NK-92 (cell line): Measurements from ENCODE around the gene CCDC88A.
"Not testable (repeated sequence)": the region's sequence is repeated elsewhere in the genome, so short reads cannot be mapped to it uniquely, and the experiment has no call there.

Experiments
- DNase-seq: peaks from one replicate; lab custom pipeline; 2025; ENCODE audit not compliant: unreplicated experiment; lab: John Stamatoyannopoulos, UW

CCDC88A gene

DNA sequence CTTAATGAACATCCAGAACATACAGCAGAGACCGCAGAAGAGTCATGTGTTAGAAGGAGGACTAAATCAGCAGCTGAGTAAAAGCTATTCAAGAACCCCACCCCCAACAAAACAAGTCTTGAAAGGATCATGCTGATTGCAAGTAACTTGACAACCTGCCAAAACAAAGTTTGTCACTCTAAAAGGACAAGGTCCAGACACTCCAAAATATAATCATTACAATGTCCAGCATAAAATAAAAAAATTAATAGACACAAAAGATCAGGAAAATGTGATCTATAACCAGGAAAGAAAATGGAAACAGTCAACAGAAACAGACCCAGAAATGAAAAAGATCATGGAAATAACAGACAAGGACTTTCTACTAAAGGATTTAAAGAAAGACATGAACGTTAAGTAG, 28.5 kb downstream of the CCDC88A start:
- no peak for DNase-seq

DNA sequence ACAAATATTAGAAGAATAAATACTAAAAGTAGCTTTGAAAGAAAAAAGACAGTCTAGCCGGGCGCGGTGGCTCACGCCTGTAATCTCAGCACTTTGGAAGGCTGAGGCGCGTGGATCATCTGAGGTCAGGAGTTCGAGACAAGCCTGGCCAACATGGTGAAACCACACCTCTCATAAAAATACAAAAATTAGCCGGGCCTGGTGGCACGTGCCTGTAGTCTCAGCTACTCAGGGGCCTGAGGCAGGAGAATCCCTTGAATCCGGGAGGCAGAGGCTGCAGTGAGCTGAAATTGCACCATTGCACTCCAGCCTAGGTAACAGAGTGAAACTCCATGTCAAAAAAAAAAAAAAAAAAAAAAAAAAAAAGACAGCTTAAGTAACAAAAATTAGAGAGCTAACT, 34.1 kb downstream of the CCDC88A start:
- DNase-seq, result not testable (repeated sequence)

DNA sequence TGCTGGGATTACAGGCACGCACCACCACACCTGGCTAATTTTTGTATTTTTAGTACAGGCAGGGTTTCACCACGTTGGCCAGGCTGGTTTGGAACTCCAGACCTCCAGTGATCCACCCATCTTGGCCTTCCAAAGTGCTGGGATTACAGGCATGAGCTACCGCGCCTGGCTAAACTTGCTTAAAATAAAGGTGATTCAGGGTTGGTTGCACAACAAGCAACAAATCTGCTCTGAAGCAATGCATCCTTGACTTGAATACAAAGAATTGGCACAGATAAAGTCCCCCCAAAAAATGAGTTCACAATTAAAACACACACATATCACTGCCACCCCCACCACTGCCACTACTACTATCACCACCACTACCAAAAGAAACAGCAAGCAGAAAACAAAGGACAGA, 34.9 kb downstream of the CCDC88A start:
- DNase-seq, result no peak

DNA sequence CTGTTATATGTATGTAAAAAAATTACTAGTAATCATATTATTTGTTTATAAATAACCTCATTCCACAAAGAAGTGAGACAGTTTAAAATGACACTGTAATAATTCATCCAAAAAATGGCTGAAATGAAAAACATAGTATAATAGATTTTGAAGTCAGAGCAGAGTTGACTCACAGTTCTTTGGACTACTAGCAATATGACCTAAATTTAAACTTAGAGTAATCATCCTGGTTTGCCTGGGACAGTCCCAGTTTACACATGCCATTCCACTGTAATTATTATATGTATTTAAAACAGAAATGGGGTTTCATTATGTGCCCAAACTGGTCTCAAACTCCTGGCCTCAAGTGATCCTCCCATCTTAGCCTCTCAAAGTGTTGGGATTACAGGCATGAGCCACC, 48.3 kb downstream of the CCDC88A start:
- DNase-seq, result no peak

DNA sequence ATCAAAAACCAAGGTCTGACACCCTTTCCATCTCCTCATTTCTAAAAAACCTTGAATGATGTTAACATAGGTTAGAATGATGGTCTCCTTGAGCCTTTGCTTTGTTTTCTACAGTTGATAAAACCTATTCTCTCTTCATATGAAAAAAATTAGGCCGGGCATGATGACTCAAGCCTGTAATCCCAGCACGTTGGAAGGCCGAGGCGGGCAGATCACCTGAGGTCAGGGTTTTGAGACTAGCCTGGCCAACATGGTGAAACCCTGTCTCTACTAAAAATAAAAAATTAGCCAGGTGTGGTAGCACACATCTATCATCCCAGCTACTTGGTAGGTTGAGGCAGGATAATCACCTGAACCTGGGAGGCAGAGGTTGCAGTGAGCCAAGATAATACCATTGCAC, 49.4 kb downstream of the CCDC88A start:
- no peak for DNase-seq

DNA sequence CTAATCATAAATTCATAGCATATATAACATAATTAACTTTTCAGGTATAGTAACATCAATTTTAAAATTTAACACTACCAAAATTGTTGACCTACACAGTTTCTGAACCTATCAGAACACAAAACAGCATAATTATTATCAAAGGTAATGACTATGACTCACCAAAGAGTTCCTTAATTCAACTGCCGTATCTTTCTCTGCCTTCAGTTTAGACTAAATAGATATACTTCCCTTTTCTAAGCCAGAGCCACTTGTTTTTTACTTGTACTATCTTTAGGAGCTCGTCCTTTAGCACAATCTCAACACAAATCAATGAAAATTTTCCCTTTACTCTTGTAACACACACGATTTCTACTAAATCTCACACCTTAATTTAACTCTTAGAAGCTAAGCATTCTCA, 54.4 kb downstream of the CCDC88A start:
- no peak for DNase-seq

DNA sequence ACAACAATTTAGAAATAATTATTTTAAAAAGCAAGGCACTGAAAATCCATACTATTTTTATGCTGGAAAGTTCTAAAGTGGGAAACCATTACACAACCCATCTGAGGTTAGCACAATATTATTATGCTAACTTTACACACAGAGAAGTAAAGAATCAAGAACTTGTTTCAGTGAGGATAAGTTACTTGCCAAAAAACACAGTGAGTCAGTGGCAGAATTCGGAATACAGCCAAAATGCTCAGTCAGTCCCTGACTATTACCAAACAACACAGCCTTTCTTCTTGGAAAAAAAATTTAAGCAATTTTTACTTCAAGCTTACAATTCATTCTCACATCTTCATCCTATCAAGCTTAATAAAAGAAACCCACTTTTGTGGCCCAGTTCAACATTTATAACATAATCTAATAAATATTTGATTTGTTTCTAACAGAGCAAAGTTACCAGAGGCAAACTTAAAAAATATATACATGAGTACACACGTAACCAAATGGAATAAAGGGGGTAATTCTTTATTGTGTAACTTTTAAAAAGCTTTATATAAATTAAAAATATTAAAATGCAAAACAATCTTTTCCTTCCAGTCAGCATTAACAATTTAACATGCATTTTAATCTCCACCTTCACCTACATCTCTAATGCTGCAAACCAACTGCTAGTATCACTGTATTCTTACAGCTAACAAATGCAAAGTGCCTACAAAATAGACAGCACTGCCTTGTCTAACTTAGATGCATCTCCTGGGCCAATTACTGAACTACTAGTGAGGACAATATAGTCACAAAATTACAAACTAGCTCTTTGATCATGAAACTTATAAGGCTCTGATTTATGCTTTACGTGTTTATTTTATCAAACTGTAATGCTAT, 55.2 kb downstream of the CCDC88A start:
- DNase-seq, result no peak

DNA sequence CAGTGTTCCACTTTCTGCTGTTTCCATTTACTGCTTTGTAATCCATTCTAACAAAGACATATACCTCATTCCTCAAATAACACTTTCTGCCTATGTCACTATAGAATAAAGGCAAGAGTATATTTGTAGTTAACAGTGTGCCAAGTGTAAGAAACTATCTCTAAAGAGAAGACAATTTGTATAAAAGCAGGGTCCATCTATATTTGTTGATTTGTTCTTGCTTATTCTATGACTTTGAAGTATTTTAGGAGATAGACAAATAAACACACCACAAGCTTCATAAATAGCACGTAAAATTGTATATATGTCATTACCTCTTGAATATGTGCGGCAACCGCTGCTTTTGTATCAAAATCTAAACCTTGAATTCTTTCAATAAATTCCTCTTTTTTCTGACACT, 56.0 kb downstream of the CCDC88A start:
- DNase-seq, result no peak

DNA sequence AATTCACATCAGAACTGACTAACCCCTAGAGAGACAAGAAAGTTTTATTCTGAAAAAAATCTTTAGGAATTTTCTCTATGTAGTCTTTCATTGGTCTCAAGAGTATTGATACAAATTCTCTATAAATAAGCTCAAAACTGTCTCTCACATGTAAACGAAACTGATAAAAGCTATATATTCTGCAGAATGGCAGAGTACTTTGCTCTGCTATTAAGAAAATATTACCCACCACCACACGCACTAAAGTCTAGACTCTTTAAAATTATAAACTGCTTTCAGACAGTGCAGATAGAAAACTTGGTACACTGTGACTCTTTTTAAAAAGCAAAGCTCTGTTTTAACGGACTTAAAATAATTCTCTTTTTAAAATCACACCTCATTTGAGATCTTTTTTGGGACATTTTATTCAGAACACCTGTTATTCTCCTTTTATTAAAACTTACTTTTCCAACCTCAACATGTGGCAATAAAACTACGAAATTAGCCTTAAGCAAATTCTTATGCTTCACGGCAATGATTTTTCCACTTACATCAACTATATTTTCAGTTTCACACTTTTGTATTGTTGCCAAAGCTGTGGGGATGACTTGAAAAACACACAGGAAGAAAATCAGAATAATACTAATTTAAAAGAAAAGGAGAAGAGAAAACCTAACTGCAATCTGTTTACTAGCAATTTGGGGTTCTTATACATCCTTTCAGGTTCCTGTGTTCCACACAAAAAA, 58.0 kb downstream of the CCDC88A start:
- no peak for DNase-seq

DNA sequence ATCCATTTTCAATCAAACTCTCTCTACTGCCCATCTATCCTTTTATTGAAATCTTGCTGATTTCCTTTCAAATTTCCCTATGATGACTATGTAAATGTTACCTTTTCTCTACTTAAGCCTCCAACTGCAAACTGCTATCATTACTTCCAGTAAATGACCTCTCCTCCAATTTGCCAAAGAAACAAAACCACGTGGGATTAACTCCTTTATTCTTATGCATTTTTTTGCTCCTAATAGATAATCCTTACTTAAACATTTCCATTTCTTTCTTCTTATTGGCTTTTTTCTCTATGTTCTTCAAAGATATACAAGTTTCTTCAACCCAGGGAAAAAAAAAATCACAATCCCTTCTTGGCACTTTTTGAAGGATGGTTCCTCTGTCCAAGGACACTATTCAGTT, 61.2 kb downstream of the CCDC88A start:
- no peak for DNase-seq

DNA sequence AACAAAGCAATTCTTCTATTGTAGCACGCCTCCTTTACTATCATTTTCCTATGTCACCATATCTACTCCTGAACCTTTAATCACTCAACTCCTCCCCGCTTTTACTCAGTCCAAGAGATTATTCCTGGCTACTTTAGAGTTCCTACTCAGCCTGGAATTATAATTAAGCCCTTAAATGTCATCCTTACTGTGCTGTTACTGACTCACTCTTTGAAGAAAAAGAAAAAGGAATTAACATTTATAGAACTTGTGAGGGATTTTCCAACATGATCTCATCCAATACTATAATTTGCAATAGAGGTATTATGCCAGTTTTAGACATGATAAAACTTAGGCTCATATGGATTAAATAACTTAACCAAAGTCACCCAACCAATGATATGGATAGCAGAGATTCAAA, 61.7 kb downstream of the CCDC88A start:
- DNase-seq, result no peak

DNA sequence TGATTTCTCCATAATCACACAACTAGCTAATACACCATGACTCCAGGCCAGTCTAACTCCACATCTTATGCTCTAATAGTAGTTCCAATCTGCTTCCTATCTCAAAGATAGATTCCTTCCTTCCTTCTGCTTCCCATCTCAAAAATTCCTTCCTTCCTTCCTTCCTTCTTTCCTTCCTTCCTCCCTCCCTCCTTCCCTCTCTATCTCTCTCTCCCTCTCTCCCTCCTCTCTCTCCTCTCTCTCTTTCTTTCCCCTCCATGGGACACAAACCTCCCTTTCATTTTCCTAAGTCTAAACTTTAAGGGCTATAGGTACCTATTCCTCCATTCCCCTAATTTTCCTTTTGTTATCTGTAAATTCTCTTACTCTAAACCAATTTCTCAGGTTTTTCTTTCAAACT, 62.5 kb downstream of the CCDC88A start:
- DNase-seq, result no peak

DNA sequence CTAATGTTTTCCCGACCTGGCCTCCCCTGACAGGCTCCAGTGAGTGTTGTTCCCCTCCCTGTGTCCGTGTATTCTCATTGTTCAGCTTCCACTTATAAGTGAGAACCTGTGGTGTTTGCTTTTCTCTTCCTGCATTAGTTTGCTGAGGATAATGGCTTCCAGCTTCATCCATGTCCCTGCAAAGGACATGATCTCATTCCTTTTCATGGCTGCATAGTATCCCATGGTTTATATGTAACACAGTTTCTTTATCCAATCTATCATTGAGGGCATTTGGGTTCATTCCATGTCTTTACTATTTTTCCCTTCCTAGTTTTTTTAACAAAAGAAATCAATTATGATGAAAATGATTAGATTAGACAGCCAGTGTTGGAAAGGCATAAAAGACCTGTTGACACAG, 63.5 kb downstream of the CCDC88A start:
- DNase-seq, result not testable (repeated sequence)

DNA sequence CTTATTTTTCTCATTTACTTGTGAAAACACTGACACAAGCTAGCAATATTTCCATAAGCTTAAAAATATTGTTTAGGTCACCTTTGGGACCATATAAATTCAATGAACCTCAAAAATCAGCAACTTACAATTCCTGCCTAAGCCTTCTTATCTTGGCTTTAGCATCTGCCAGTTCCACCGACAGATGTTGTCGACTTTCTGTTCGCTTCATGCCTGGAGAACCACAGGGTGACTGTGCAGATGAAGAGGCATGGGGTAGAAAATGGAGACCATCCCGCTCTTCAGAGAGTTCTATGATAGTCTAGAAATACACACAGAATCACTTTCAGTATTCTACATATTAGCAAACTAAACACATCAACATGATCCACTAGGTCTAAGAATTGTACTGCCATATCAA, 64.2 kb downstream of the CCDC88A start:
- no peak for DNase-seq

DNA sequence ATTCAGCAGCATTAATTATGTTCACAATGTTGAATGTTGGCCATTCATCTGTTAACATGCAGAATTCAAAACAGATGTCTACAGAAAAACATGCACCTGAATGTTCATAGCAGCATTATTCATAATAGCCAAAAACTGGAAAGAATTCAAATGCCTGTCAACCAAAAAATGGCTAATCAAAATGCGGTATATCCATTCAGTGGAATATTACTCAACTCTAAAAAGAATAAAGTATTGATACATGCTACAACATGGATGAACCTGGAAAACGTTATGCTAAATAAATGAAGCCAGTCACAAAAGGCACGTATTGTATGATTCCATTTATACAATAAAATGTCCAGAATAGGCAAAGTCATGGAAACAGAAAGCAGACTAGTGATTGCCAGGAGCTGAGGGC, 68.0 kb downstream of the CCDC88A start:
- DNase-seq, result no peak

DNA sequence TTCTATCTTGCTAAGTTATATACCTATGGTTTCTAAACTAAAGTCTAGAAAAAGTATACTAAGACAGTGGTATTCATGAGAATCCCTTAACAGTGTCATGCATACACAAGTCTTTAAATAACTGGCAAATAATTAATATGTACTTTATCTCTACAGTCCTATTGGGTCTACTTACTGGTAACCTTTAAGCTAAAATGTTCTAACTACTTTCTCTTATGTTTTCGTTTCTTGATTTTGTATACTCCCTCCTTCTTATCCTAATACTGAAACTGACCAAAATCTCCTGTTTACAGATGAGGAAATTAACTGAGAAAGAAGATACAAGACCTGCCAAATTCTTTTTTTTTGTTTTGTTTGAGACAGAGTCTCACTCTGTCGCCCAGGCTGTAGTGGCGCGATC, 74.6 kb downstream of the CCDC88A start:
- DNase-seq, result no peak

DNA sequence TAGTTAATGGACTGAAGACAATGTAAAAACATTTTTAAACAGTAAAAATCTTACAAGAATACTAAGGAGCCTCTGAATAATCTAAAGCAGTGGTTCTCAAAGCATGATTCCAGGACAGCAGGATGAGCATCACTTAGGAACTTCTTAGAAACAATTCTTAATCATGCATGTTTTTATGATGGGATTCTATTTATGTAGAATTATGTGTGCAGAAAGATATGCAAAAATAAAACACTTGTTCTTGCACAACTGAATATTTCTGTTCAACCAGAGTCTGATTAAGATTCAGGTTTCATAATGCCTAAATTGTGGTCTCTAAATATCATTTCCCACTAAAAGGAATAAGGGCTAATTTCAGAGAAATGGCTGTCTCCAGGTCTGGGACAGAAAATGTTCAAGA, 81.4 kb downstream of the CCDC88A start:
- DNase-seq, result no peak

DNA sequence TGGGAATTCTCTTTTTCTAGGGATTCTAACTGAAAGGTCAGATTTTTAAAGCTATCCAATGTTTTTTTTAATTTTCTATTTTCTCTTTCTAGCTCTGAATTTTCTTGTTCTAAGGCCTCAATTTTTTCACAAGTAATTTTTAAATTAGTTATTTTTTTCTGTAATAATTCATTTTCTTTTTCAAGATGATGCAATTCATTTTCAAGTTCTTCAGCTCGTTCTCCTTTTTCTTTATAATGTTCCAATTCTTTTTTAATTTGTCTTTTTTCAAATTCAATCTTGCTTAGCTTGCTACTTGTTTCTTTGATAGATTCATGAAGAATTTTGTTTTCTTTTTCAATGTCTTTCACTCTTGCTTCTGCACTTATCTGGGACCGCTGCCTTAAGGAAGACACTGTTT, 84.9 kb downstream of the CCDC88A start:
- DNase-seq, result no peak

DNA sequence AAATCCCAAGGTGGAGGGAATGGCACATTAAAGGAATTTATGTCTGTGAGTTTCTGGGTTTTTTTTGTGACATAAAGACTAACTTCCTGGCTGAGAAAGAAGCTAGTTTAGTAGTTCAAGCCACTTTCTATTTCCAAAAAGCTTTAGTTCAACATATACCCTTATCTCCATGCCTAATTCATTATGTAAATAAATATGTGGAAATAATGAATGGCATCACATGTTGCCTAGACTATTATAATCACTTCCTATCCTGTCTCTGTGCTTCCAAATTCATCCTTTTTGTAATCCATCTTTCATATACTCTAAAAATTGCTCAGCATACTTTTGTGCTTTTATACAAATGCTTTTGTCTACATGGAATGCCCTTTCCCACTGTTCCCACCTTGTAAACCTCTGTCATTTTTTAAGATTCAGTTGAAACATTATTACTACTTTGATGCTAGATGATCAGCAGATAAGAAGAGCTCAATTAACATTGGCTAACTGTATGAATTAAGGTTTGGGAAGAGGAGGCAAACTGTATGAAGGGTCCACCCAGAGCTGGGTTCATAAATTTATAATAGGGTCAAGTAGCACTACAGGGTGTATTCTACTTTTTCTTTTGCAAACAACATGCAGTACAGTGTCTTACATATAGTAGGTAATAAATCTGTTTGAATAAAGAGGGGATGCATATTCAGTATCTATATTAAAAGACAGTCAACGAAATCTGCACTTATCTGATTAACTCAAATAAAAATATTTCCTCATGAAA, 88.9 kb downstream of the CCDC88A start:
- DNase-seq, result no peak

DNA sequence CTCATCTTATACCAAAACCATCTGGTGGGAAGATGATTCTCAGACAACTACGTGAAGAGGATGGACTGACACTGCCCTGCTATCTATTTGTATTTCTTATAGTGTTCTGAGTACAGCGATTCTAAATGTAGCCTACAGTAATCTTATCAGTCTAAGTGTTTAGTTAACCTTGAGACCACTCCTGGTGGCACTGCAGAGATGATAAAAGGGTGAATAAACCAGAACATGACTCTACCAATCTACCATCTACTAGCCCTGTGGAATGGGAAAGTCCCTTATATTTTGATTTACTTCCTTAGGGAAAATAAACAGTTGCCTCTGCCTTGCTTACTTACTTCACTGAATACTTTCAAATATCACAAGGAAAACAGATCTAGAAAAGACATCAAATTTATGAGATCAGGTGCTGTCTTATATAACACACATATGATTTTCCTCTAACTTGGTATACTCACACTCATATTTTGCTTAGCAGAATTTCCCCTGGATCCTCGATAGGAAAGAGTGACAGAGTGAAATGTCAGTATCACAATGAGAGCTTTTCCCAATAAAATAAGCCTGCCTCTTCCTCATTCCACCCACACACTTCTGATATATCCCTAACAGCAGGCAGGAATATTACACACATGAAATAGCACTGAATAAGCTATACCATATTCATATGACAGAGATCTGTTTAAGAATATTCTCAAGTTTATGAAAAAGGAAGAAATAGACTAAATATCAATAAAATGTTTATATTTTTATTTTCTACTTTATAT, 92.0 kb downstream of the CCDC88A start:
- no peak for DNase-seq

DNA sequence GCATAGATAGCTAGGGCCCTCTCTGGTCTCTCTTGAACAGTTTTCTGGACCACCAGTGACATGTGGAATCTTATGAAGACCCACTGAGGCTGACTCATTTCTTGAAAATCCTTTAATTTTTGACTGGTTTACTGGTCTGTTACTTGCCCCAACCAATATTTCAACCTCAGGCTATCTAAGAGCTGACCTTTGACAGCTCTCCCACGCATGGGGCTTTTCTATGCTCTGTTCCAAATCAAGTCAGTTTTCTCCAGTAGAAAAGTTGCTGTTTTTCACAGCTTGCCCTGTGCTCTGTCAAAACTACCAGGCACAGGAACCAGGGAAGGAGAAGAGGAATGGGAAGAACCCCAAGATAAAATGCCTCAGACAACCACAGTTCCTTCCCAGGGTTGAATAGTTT, 104.7 kb downstream of the CCDC88A start:
- no peak for DNase-seq
